CD4-positive, alpha-beta memory T cell (primary cell): Measurements from ENCODE around the gene PAPSS2. TPM values are rescaled to one million over a fixed set of nuclear protein-coding genes. Genes with fewer than 3 reads are reported as not detected.

Experiments used
- CTCF ChIA-PET: fragments of 350-600 bp; sonication (Branson Sonifier 250); formaldehyde crosslinking; loops from one replicate; lab custom pipeline; 2021; ENCODE audit warnings: inconsistent platforms; ENCODE audit not compliant: partially characterized antibody; lab: Charles Lee
- POLR2A ChIA-PET: fragments of 350-600 bp; sonication (Branson Sonifier 250); formaldehyde crosslinking; loops from one replicate; lab custom pipeline; 2021; ENCODE audit not compliant: partially characterized antibody; lab: Charles Lee
- DNase-seq, 5 donors: peaks; one replicate each; pipeline versions ENCODE4 v3.0.0 to v3.0.0-alpha.2; 2020 to 2022; ENCODE audit warnings: mixed read lengths in 1 of 5
- H3K27ac ChIP-seq: one replicate; pipeline ENCODE4 v1.7.0; 2013; ENCODE audit warnings: low read depth, low read length
- H3K27me3 ChIP-seq: 2 replicates; pipeline ENCODE4 v1.7.0; 2013; ENCODE audit warnings: mild to moderate bottlenecking, low read length, moderate library complexity; ENCODE audit not compliant: insufficient read depth
- H3K36me3 ChIP-seq: 2 replicates; pipeline ENCODE4 v1.7.0; 2013; ENCODE audit warnings: mild to moderate bottlenecking, low read length, moderate library complexity; ENCODE audit not compliant: insufficient read depth
- H3K4me1 ChIP-seq: 2 replicates; pipeline ENCODE4 v1.7.0; 2013; ENCODE audit warnings: mild to moderate bottlenecking, low read length, moderate library complexity; ENCODE audit not compliant: insufficient read depth
- H3K4me3 ChIP-seq, 2 donors: one replicate each; pipeline ENCODE4 v1.7.0; 2013; ENCODE audit warnings: low read length in 2 of 2, mild to moderate bottlenecking in 1 of 2
- H3K9me3 ChIP-seq, 2 donors: one replicate each; pipeline ENCODE4 v1.7.0; 2013; ENCODE audit warnings: low read length in 2 of 2, control low read depth in 1 of 2; ENCODE audit not compliant: control insufficient read depth in 1 of 2
- H3K27ac Mint-ChIP-seq, 7 donors: one replicate each; pipeline ENCODE4 v1.8.0; 2020 to 2021; ENCODE audit warnings: mixed read lengths in 7 of 7, mild to moderate bottlenecking in 6 of 7, inconsistent platforms in 3 of 7, moderate library complexity in 3 of 7
- H3K27me3 Mint-ChIP-seq, 2 donors: one replicate each; pipeline ENCODE4 v1.8.0; 2020 to 2021; ENCODE audit warnings: mixed read lengths in 2 of 2
- H3K36me3 Mint-ChIP-seq, 2 donors: one replicate each; pipeline ENCODE4 v1.8.0; 2020 to 2021; ENCODE audit warnings: mixed read lengths in 2 of 2, inconsistent platforms in 1 of 2, mild to moderate bottlenecking in 1 of 2
- H3K4me1 Mint-ChIP-seq, 4 donors: one replicate each; pipeline ENCODE4 v1.8.0; 2020 to 2021; ENCODE audit warnings: mixed read lengths in 4 of 4, mild to moderate bottlenecking in 1 of 4
- H3K4me3 Mint-ChIP-seq, 8 donors: one replicate each; pipeline ENCODE4 v1.8.0; 2020 to 2021; ENCODE audit warnings: mixed read lengths in 8 of 8, mild to moderate bottlenecking in 7 of 8, moderate library complexity in 6 of 8, inconsistent platforms in 3 of 8
- H3K9me3 Mint-ChIP-seq, 8 donors: one replicate each; pipeline ENCODE4 v1.8.0; 2020 to 2021; ENCODE audit warnings: mixed read lengths in 8 of 8, mild to moderate bottlenecking in 5 of 8, inconsistent platforms in 3 of 8, moderate library complexity in 1 of 8
- intact Hi-C: fragments of 100-400 bp; cut with micrococcal nuclease; formaldehyde crosslinking; loops from one replicate; pipeline ENCODE4 v1.15.1; 2023
- polyA plus RNA-seq, 2 donors: library from polyadenylated mRNA; unstranded; fragments of 300-500 nt; fragmentation: Illumina TruSeq; gene quantifications; one replicate each; pipeline ENCODE4 v1.2.3, GENCODE V29; 2021
- total RNA-seq, 2 experiments: library from RNA; stranded (reverse); gene quantifications; one replicate each; pipeline ENCODE4 v1.2.3, GENCODE V29; 2021

The PAPSS2 gene
- total and polyA plus RNA-seq, 4 experiments from 2014 or later, result 0.15 to 0.73 (median 0.31) TPM

DNA sequence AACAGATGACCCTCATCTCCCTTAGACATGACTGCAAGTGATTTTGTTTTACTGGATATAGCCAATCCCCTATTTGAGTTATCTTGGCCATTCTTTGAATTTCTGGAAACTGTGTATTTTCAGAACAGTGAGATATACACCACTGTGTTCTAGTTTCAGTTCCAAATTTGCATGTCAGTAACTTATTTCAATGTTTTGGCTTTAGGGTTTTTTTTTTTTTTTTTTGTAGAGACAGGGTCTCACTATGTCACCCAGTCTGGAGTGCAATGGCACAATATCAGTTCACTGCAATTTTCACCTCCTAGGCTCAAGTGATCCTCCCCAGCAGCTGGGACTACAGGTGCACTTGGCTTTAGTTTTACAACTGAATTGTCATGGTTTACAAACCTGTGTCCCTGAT lies 91.1 kb downstream of the PAPSS2 start:
- Mint-ChIP-seq H3K36me3 (peaks cover 11 to 23% of the 10 kb centered on the region in 2 donors), H3K27me3 (no peaks in the 10 kb centered on the region), H3K27ac (peak overlapping the region in 1 of 7 donors; percentile 35), H3K9me3 (peaks cover 0 to 4% (median 0%) of the 10 kb centered on the region in 8 donors), H3K4me3 (no peak overlapping the region), H3K4me1 (no peaks in the 10 kb centered on the region)
- Histone ChIP-seq H3K9me3 (no peaks in the 10 kb centered on the region), H3K4me3 (no peak overlapping the region), H3K27ac (no peak overlapping the region), H3K36me3 (peaks cover 2% of the 10 kb centered on the region), H3K4me1 (no peaks in the 10 kb centered on the region), H3K27me3 (no peaks in the 10 kb centered on the region)
- CTCF ChIA-PET, result interaction anchor here (0.6 kb wide), 1 partner anchor 1339 kb away, joined by 3 read pairs; no protein-coding TSS in a partner anchor
- intact Hi-C loops, result no loop called here
- DNase-seq, result no peak
- POLR2A ChIA-PET, result no interaction called here

DNA sequence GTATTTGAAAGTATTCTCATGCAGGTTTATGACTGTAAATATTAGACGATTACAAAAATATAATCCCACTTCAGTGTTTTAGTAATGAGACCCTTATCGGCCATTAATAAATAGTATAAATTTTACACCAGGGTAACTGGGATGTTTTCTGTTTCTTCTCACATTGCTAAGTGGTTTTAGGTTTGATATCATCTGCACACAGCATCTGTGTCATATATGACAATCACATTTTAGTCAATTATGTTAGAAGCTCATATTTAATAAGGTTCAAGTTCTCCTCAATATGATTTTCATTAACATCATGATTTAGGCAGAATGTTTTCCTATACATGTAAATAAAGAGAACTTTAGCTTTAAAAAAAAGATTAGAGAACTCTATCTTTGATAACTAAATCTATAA lies 91.6 kb downstream of the PAPSS2 start:
- no peak overlapping the region for H3K4me3 ChIP-seq
- no peak for DNase-seq
- H3K27me3 Mint-ChIP-seq, result no peaks in the 10 kb centered on the region
- peaks cover 6% of the 10 kb centered on the region for H3K36me3 ChIP-seq
- H3K4me3 Mint-ChIP-seq, result no peak overlapping the region
- H3K36me3 Mint-ChIP-seq, result peaks cover 16 to 27% of the 10 kb centered on the region in 2 donors
- peaks cover 0 to 4% (median 0%) of the 10 kb centered on the region in 8 donors for H3K9me3 Mint-ChIP-seq
- no peaks in the 10 kb centered on the region for H3K27me3 ChIP-seq
- no peak overlapping the region for H3K27ac Mint-ChIP-seq
- H3K4me1 Mint-ChIP-seq, result no peaks in the 10 kb centered on the region
- intact Hi-C loops, result no loop called here
- ChIA-PET CTCF (interaction anchor here (0.6 kb wide), 1 partner anchor 1338 kb away, joined by 3 read pairs; no protein-coding TSS in a partner anchor), POLR2A (no interaction called here)
- H3K27ac ChIP-seq, result no peak overlapping the region
- H3K9me3 ChIP-seq, result no peaks in the 10 kb centered on the region
- H3K4me1 ChIP-seq, result no peaks in the 10 kb centered on the region

DNA sequence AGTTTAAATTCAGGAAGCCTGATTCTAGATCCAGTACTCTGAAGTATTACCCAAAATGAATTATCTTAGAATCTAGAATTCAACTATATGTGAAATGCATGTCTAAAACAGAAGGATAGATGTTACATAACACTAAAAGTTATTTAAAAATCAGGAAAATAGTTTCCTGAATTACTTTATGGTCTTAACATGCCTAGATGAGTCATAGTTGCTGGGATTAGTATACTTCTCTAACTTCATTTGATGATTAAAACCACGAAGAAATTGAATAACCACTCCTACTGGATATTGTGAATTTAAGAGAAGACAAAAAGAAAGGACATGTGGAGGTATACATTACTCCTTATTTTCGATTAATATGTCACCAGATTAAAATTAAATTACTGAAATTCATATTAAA lies 92.9 kb downstream of the PAPSS2 start:
- no peak overlapping the region for H3K27ac ChIP-seq
- no peaks in the 10 kb centered on the region for H3K9me3 ChIP-seq
- Mint-ChIP-seq H3K4me1 (no peaks in the 10 kb centered on the region), H3K9me3 (peaks cover 0 to 4% (median 0%) of the 10 kb centered on the region in 8 donors), H3K27me3 (no peaks in the 10 kb centered on the region), H3K4me3 (no peak overlapping the region), H3K27ac (no peak overlapping the region), H3K36me3 (peaks cover 19 to 31% of the 10 kb centered on the region in 2 donors)
- ChIA-PET CTCF (no interaction called here), POLR2A (no interaction called here)
- DNase-seq, result no peak
- no peak overlapping the region for H3K4me3 ChIP-seq
- peaks cover 12% of the 10 kb centered on the region for H3K36me3 ChIP-seq
- no peaks in the 10 kb centered on the region for H3K4me1 ChIP-seq
- intact Hi-C loops, result no loop called here
- no peaks in the 10 kb centered on the region for H3K27me3 ChIP-seq

DNA sequence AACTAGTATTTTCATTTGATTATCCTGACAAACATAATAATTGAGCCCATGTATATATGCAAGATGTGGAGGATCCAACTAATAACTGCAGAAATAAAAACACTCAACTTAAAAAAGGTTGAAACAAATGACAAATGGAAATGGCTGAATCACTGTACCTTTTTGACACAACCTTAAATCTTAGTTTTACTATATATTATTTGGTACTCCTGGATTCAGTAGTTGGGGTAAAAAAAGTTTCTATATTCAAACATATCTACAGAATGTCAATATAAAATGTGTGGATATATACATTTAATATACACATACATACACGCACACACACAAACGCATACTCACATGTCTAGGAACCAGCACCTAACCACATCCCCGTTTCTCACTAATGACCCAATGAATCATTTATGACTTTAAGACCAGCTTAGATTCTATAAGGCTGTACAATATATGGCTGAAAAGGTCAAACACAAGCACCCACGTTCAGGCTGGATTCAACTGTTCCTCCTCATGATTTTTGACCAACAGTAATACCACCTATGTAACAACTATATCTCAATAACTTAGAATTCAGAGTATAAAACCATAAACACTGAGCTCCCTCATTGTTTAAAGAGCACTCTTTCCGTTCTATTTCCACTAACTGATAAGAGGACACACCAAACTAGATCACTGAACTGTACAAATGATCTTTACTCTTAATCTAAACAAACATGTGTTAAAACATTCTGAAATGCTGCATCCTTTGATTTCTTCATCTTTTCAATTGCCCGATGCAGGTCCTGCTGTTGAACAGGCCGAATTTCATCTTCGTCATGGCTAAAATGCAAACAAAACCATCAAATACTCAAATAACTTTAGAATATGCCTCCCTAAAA lies 94.6 kb downstream of the PAPSS2 start:
- CTCF ChIA-PET, result no interaction called here
- Histone ChIP-seq H3K9me3 (no peaks in the 10 kb centered on the region), H3K4me1 (no peaks in the 10 kb centered on the region), H3K36me3 (peaks cover 18% of the 10 kb centered on the region), H3K4me3 (no peak overlapping the region), H3K27me3 (no peaks in the 10 kb centered on the region), H3K27ac (no peak overlapping the region)
- Mint-ChIP-seq H3K27me3 (no peaks in the 10 kb centered on the region), H3K4me3 (no peak overlapping the region), H3K36me3 (peaks cover 19 to 34% of the 10 kb centered on the region in 2 donors), H3K27ac (no peak overlapping the region), H3K4me1 (peaks cover 0 to 3% (median under 1%) of the 10 kb centered on the region in 4 donors), H3K9me3 (no peaks in the 10 kb centered on the region)
- DNase-seq, result no peak
- POLR2A ChIA-PET, result no interaction called here
- intact Hi-C loops, result no loop called here

DNA sequence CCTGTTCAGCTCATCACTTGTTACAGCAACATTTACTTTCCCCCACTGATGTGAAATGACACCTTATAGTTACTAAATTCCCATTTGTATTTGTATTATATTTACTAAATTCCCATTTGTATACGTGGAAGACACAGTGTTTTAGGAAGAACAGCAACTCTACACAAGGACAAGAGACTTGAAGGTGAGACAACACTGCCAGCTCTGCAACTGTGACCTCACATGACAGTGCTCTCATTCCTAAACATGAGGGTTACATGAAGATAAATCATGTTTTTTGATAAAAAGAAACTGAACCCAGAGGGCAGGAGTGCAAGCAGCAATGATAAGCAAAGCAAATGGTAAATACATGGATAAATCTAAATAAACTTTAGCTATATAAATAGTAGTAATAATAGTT lies 98.0 kb downstream of the PAPSS2 start:
- H3K9me3 Mint-ChIP-seq, result no peaks in the 10 kb centered on the region
- H3K27me3 Mint-ChIP-seq, result no peaks in the 10 kb centered on the region
- intact Hi-C loops, result no loop called here
- H3K4me3 Mint-ChIP-seq, result no peak overlapping the region
- Histone ChIP-seq H3K27ac (no peak overlapping the region), H3K27me3 (no peaks in the 10 kb centered on the region), H3K36me3 (peaks cover 31% of the 10 kb centered on the region), H3K4me3 (no peak overlapping the region), H3K4me1 (no peaks in the 10 kb centered on the region), H3K9me3 (no peaks in the 10 kb centered on the region)
- peaks cover 0 to 7% (median 1%) of the 10 kb centered on the region in 4 donors for H3K4me1 Mint-ChIP-seq
- ChIA-PET CTCF (no interaction called here), POLR2A (no interaction called here)
- H3K36me3 Mint-ChIP-seq, result peaks cover 28 to 51% of the 10 kb centered on the region in 2 donors
- no peak overlapping the region for H3K27ac Mint-ChIP-seq
- no peak for DNase-seq

DNA sequence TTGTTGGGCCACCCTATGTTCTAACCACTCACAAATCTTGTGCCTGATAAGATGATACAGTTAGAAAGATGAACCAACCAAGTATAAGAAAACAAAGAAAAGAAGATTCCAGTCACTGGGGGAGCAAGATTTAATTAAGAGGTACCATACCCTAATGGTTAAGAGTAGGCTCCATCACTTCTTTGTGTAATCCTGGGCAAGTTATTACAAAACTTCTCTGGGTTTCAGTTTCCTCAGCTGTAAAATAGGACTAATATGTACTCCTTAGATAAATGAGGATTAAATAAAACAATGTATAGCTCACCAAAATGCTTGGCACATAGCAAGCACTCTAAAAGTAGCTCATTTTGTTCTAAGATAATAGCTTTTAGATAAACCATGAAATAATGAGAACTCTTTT lies 99.9 kb downstream of the PAPSS2 start:
- H3K4me1 ChIP-seq, result no peaks in the 10 kb centered on the region
- H3K9me3 ChIP-seq, result no peaks in the 10 kb centered on the region
- H3K27me3 ChIP-seq, result no peaks in the 10 kb centered on the region
- peaks cover 21 to 51% of the 10 kb centered on the region in 2 donors for H3K36me3 Mint-ChIP-seq
- ChIA-PET CTCF (interaction anchor here (0.8 to 3.7 kb wide), 3 partner anchors 13 to 29 kb away, joined by 3 to 14 read pairs (median 3); no protein-coding TSS in a partner anchor), POLR2A (no interaction called here)
- intact Hi-C loops, result no loop called here
- no peaks in the 10 kb centered on the region for H3K9me3 Mint-ChIP-seq
- no peak overlapping the region for H3K4me3 Mint-ChIP-seq
- no peak overlapping the region for H3K27ac ChIP-seq
- DNase-seq, result no peak
- no peaks in the 10 kb centered on the region for H3K27me3 Mint-ChIP-seq
- no peak overlapping the region for H3K4me3 ChIP-seq
- peaks cover 38% of the 10 kb centered on the region for H3K36me3 ChIP-seq
- H3K27ac Mint-ChIP-seq, result peak overlapping the region in 3 of 7 donors; percentile 35 to 77 (median 64)
- peaks cover 0 to 7% (median 1%) of the 10 kb centered on the region in 4 donors for H3K4me1 Mint-ChIP-seq

DNA sequence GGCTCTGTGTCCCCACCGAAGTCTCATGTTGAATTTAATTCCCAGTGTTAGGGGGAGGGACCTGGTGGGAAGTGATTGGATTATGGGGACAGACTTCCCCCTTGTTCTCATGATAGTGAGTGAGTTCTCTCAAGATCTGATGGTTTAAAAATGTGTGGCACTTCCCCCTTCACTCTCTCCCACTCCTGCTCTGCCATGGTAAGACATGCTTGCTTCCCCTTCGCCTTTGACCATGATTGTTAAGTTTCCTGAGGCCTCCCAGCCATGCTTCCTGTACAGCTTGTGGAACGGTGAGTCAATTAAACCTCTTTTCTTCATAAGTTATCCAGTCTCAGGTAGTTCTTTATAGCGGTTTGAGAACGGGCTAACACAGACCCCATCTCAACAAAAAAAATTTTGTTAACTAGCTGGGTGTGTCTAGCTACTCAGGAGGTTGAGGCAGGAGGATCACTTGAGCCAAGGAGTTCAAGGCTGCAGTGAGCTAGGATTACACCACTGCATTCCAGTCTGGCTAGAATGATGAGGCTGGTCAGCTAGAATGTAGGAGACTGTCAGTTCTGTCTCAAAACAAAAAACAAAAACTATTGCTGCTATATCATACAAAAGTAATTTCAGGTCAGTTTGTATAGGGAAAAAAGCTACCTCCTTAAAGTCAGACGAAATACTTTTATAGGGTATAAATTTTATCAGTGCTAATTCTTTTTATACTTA lies 100.7 kb downstream of the PAPSS2 start:
- intact Hi-C loops, result no loop called here
- Histone ChIP-seq H3K9me3 (no peaks in the 10 kb centered on the region), H3K4me1 (no peaks in the 10 kb centered on the region), H3K27me3 (no peaks in the 10 kb centered on the region), H3K36me3 (peaks cover 42% of the 10 kb centered on the region), H3K4me3 (no peak overlapping the region), H3K27ac (no peak overlapping the region)
- Mint-ChIP-seq H3K27me3 (no peaks in the 10 kb centered on the region), H3K36me3 (peaks cover 24 to 54% of the 10 kb centered on the region in 2 donors), H3K27ac (peak overlapping the region in 3 of 7 donors; percentile 12 to 78 (median 60)), H3K4me1 (peaks cover 0 to 7% (median 1%) of the 10 kb centered on the region in 4 donors), H3K9me3 (no peaks in the 10 kb centered on the region), H3K4me3 (no peak overlapping the region)
- ChIA-PET POLR2A (no interaction called here), CTCF (interaction anchor here (0.8 to 3.7 kb wide), 3 partner anchors 12 to 30 kb away, joined by 3 to 14 read pairs (median 3); no protein-coding TSS in a partner anchor)
- no peak for DNase-seq
